ENCODE results near the gene SYT15B. TPM values are rescaled to one million over a fixed set of nuclear protein-coding genes. Genes with fewer than 3 reads are reported as not detected.

Gene SYT15B
- under 1 TPM; 0.19 to 0.25 TPM for total RNA-seq

GRCh38 chr10:47763554-47764175 is at the start of gene SYT15B:
TSS of gene SYT15B (minus strand) at chr10:47763592. CDS start at chr10:47762640, 952 bp downstream.

Other genes starting within 250 kb of the SYT15B start
- gene AGAP9, start 240.0 kb downstream of the SYT15B start, total RNA-seq = 1 to 10 TPM; 5.0 to 5.5 TPM
- not detected for gene NPY4R2, start 155.1 kb upstream of the SYT15B start, total RNA-seq
- not detected for gene FAM25C, start 236.2 kb upstream of the SYT15B start, total RNA-seq